Peyer's patch (tissue), 4 donors: ENCODE measurements around the gene PDE4B. TPM values are rescaled to one million over a fixed set of nuclear protein-coding genes. Genes with fewer than 3 reads are reported as not detected.

ENCODE experiments used
- DNase-seq, 3 donors: peaks; one replicate each; pipeline ENCODE4 v3.0.0-alpha.2; 2017 to 2019
- H3K27ac ChIP-seq, 4 donors: fragments of 200-600 bp; sonication (generic); one replicate each; pipeline ENCODE4 v1.5.1; 2016 to 2019
- H3K27me3 ChIP-seq, 2 donors: fragments of 200-600 bp; sonication (generic); one replicate each; pipeline ENCODE4 v1.5.1; 2019
- H3K36me3 ChIP-seq, 3 donors: fragments of 200-600 bp; sonication (generic); one replicate each; pipeline ENCODE4 v1.5.1; 2016 to 2019
- H3K4me1 ChIP-seq, 4 donors: fragments of 200-600 bp; sonication (generic); one replicate each; pipeline ENCODE4 v1.5.1; 2016 to 2019
- H3K4me3 ChIP-seq, 4 donors: fragments of 200-600 bp; sonication (generic); 1 replicate in 3 of 4; 2 replicates in 1 of 4; pipeline ENCODE4 v1.5.1; 2016 to 2019; ENCODE audit warnings: mild to moderate bottlenecking in 1 of 4
- H3K9me3 ChIP-seq, 4 donors: fragments of 200-600 bp; sonication (generic); one replicate each; pipeline ENCODE4 v1.5.1; 2016 to 2019; ENCODE audit warnings: mild to moderate bottlenecking in 1 of 4
- POLR2A ChIP-seq, 2 donors: fragments of 450-650 bp; IDR thresholded peaks; one replicate each; pipeline ENCODE4 v1.5.1; 2017; ENCODE audit warnings: antibody characterized with exemption in 2 of 2, mild to moderate bottlenecking in 2 of 2, moderate library complexity in 2 of 2
- total RNA-seq, 4 donors: library from RNA; depleted of rRNA; stranded (reverse); fragments of >200 nt; gene quantifications; one replicate each; pipeline ENCODE4 v1.1.0, GENCODE V29; 2016
- TF ChIP-seq, protein P1 (sequence below), 6 experiments: fragments of 450-650 bp in 4 of 6; fragments of 200-600 bp in 2 of 6; sonication (generic) in 1 of 6; IDR thresholded peaks; one replicate each; pipeline ENCODE4 v1.5.1; 2017 to 2019; ENCODE audit warnings: antibody characterized with exemption in 6 of 6, mild to moderate bottlenecking in 3 of 6, moderate library complexity in 1 of 6

The PDE4B gene
- total RNA-seq, 4 donors from 2014 or later: 2.1 to 96.6 (median 9.6) TPM

DNA sequence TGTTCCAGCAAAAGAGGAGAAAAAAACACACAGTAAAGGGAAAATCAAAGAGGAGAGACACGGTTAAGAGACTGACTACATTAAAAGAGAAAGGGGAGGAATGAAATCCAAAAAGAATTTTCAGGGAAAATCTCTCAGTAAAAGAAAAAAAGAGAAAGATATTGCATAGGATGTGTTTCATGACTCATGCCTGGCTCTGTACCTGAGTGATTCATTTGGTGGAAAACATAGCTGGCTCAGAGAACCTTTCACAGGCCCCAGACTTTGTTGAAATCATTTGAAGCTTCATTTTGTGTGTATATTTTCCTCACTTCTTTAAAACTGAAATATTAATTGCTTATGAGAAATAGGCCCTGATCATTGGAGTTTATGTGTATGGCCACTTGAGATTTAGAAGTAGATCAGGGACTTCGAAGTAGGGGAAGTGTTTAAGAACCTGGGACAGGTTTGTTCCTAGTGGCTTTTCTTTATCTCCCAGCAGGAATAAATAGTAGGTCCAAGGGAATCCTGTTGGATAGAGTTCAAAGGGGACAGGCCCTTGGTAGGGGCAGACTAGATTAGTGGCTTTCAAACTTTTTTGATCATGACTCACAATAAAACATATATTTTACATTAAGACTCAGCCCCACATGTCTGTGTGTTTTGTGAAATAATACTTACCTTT lies 502.1 kb downstream of the PDE4B start:
- no peak for DNase-seq
- Histone ChIP-seq H3K27ac (no peak overlapping the region), H3K27me3 (no peaks in the 10 kb centered on the region)

DNA sequence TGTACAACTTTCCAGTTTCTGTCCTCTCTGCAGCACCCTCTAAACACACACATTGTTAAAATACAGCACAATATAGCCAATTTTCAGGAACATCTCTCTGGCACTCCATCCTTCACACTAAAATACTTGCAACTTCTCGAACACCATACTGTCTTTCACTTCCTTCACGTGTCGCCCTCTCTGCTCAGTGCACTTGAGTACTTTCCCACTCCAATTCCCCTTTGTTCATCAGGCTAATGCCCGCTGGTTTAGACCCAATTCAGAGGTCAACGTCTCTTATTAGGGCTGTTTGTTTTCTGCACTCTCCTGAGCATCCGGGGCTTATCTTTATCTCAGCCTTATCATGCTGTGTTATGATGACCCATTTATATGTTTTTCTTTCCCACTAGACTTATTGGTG lies 503.1 kb downstream of the PDE4B start:
- Histone ChIP-seq H3K27ac (no peak overlapping the region), H3K4me1 (no peaks in the 10 kb centered on the region), H3K4me3 (no peak overlapping the region), H3K36me3 (no peaks in the 10 kb centered on the region), H3K27me3 (no peaks in the 10 kb centered on the region), H3K9me3 (no peaks in the 10 kb centered on the region)
- DNase-seq: no peak
- TF ChIP-seq, protein P1, sequence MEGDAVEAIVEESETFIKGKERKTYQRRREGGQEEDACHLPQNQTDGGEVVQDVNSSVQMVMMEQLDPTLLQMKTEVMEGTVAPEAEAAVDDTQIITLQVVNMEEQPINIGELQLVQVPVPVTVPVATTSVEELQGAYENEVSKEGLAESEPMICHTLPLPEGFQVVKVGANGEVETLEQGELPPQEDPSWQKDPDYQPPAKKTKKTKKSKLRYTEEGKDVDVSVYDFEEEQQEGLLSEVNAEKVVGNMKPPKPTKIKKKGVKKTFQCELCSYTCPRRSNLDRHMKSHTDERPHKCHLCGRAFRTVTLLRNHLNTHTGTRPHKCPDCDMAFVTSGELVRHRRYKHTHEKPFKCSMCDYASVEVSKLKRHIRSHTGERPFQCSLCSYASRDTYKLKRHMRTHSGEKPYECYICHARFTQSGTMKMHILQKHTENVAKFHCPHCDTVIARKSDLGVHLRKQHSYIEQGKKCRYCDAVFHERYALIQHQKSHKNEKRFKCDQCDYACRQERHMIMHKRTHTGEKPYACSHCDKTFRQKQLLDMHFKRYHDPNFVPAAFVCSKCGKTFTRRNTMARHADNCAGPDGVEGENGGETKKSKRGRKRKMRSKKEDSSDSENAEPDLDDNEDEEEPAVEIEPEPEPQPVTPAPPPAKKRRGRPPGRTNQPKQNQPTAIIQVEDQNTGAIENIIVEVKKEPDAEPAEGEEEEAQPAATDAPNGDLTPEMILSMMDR (IDR thresholded peaks at IDR 0.05): no peak
- no peak for TF ChIP-seq POLR2A (IDR thresholded peaks at IDR 0.05)

More for the DNA sequence above, 502.1 kb downstream of the PDE4B start:
- Histone ChIP-seq H3K4me1 (no peaks in the 10 kb centered on the region), H3K9me3 (no peaks in the 10 kb centered on the region), H3K4me3 (no peak overlapping the region), H3K36me3 (no peaks in the 10 kb centered on the region)
- TF ChIP-seq, protein P1 (IDR thresholded peaks at IDR 0.05): no peak
- no peak for TF ChIP-seq POLR2A (IDR thresholded peaks at IDR 0.05)

DNA sequence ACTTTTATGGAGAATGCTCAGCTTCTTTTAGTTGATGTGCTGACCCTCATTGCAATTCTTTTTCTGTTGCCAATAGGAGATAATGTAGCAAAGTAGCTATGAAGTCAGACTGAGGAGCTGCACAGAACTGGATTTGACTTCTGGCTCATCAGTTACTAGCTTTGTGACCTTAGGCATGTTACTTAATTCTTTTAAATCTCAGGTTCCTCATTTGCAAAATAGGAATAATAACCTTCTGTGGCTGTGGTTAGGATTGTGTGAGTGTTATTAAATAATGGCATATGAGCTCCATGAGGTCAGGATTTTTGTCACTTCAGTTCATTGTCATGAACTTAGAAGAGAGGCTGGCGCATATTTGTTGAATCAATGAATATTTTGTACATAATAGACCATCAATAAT lies 503.7 kb downstream of the PDE4B start:
- H3K27me3 ChIP-seq: no peaks in the 10 kb centered on the region
- H3K9me3 ChIP-seq: no peaks in the 10 kb centered on the region
- DNase-seq: no peak
- peaks cover 0 to 1% (median under 1%) of the 10 kb centered on the region in 4 donors for H3K4me1 ChIP-seq
- no peak for TF ChIP-seq POLR2A (IDR thresholded peaks at IDR 0.05)
- TF ChIP-seq, protein P1 (IDR thresholded peaks at IDR 0.05): no peak
- H3K36me3 ChIP-seq: no peaks in the 10 kb centered on the region
- no peak overlapping the region for H3K4me3 ChIP-seq
- H3K27ac ChIP-seq: no peak overlapping the region

DNA sequence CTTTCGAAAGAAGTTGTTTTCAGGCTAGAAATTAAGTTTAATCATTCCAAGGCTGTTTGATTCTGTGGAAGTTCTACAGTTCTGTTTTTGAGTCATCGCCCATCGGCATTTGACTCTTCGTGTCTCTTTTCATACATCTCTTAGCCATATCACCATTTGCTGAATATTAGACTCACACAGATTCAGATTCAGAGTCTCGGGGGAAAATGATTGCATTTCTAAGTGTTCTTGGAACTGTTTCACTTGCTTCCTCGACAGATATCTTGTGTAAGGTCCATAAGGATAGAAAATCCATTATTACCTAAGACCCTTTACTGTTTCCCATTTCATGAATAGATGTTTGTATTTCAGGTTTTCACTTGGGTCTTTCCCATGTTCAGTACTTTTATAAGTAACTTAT lies 504.3 kb downstream of the PDE4B start:
- TF ChIP-seq, protein P1 (IDR thresholded peaks at IDR 0.05): no peak
- no peak for TF ChIP-seq POLR2A (IDR thresholded peaks at IDR 0.05)
- DNase-seq: no peak
- Histone ChIP-seq H3K4me1 (peaks cover 0 to 7% (median 2%) of the 10 kb centered on the region in 4 donors), H3K27ac (no peak overlapping the region), H3K4me3 (no peak overlapping the region), H3K36me3 (no peaks in the 10 kb centered on the region), H3K27me3 (no peaks in the 10 kb centered on the region), H3K9me3 (no peaks in the 10 kb centered on the region)

DNA sequence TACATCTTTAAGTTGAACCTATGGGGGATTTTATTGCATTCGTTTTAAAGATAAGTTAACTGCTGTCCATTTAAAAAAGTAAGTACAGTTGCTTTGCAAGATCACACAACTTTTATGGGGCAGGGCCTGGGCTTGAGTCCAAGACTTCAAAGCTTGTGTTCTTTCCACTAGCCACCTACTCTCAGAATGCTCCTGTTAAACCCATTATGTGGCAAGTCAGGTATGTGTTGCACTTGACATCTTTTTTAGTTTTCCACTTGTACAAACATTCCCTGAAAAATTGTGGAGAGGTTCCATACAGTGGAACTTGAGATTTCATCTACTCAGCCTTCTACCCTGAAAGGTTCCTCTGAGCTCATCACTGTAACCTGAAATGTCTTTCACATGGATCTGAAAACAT lies 505.8 kb downstream of the PDE4B start:
- Histone ChIP-seq H3K36me3 (no peaks in the 10 kb centered on the region), H3K9me3 (no peaks in the 10 kb centered on the region), H3K27ac (no peak overlapping the region), H3K4me1 (peaks cover 0 to 13% (median 2%) of the 10 kb centered on the region in 4 donors), H3K4me3 (no peak overlapping the region), H3K27me3 (no peaks in the 10 kb centered on the region)
- no peak for DNase-seq
- TF ChIP-seq, protein P1 (IDR thresholded peaks at IDR 0.05): no peak
